ENCODE data around the gene PDGFA. TPM values are rescaled to one million over a fixed set of nuclear protein-coding genes. Genes with fewer than 3 reads are reported as not detected.

PDGFA gene
- total RNA-seq, 1 experiment from 2014 or later = 129 TPM

DNA sequence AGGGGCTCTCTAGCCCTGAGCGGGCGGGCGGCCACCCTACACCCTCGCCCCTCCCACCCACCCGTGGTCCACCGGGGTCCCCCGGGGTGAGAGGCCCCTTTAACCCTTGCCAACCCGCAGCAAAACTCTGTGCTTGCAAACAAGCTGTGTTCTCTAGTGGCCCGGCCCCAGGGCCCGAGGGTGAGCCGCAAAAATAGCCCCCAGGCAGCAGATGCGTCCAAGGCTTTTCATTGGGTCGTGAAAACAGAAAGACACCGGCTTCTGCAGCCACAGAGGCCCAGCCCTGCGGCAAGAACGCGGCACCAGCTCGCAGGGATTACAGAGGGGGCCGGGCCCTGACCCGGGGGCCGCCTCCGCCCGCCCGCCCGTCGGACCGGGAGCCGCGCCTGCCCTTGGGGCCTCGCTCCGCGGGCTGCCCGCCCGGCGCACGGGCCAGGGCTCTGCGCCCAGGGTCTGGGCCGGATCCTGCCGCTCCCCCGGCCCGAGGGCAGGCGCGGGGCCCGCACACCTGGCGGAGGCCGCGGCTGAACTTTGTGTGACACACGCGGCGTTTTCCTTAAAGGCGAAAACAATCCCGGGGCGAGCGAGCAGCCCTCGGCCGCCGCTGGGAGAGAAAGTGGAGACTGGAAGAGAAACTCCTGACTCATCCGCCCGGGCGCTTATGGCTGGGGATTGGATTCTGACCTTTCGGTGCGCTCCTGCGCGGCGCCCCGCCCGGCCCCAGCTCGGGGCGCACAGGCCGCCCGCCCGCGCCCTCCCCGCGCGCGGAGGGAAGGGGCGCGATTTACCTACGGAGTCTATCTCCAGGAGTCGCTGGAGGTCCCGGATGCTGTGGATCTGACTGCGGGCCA is 2.8 kb downstream of the PDGFA start:
- CTCF ChIA-PET = interaction anchor here (0.6 to 1.1 kb wide), 2 partner anchors 186 to 288 kb away, joined by 3 to 4 read pairs; no protein-coding TSS in a partner anchor
- Mint-ChIP-seq H3K4me1 (peaks cover 29% of the 10 kb centered on the region), H3K4me3 (peak overlapping the region; percentile 71), H3K9me3 (no peaks in the 10 kb centered on the region), H3K36me3 (peaks cover 8% of the 10 kb centered on the region; the same call in 1 of the 2 replicates), H3K27me3 (ENCODE audit: low read depth) (peaks cover 17% of the 10 kb centered on the region), H3K27ac (peak overlapping the region; percentile 88; the same call in 1 of the 2 replicates)
- POLR2A ChIA-PET = no interaction called here
- 0 out of 2 replicates have a peak, but pooled peaks have one; percentile 29 for TF ChIP-seq KAT7 (CRISPR knock-in tag; IDR thresholded peaks at IDR 0.05; ENCODE audit: borderline replicate concordance)
- TF ChIP-seq, protein P1, sequence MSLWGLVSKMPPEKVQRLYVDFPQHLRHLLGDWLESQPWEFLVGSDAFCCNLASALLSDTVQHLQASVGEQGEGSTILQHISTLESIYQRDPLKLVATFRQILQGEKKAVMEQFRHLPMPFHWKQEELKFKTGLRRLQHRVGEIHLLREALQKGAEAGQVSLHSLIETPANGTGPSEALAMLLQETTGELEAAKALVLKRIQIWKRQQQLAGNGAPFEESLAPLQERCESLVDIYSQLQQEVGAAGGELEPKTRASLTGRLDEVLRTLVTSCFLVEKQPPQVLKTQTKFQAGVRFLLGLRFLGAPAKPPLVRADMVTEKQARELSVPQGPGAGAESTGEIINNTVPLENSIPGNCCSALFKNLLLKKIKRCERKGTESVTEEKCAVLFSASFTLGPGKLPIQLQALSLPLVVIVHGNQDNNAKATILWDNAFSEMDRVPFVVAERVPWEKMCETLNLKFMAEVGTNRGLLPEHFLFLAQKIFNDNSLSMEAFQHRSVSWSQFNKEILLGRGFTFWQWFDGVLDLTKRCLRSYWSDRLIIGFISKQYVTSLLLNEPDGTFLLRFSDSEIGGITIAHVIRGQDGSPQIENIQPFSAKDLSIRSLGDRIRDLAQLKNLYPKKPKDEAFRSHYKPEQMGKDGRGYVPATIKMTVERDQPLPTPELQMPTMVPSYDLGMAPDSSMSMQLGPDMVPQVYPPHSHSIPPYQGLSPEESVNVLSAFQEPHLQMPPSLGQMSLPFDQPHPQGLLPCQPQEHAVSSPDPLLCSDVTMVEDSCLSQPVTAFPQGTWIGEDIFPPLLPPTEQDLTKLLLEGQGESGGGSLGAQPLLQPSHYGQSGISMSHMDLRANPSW (CRISPR knock-in tag; conservative IDR thresholded peaks at IDR 0.05; ENCODE audit: low read depth) = no peak
- ATAC-seq (no peak), DNase-seq (ENCODE audit: low spot score) (no peak)

DNA sequence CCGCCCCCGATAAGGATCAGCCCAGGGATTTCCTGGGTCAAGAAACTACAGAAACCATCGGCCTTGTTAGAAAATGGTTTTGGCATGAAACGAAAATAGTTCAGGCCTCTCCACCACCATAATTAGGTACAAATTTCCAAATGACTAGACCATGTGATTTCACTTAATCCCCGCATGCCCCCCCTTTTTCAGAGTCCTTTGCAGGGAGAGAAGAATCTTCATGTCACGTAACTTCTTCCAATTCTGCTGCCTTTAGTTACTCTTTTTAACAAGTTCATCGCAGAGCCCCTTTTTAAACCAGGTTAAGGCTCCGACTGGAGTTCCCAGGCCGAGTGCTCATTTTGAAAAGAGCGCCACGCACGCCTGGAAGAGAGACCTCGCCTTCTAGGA is 3.4 kb downstream of the PDGFA start:
- Mint-ChIP-seq H3K36me3 (peaks cover 13% of the 10 kb centered on the region; the same call in 1 of the 2 replicates), H3K27ac (peak overlapping the region; percentile 88), H3K4me1 (peaks cover 34% of the 10 kb centered on the region), H3K9me3 (no peaks in the 10 kb centered on the region), H3K4me3 (peak overlapping the region; percentile 71), H3K27me3 (ENCODE audit: low read depth) (peaks cover 11% of the 10 kb centered on the region)
- CTCF ChIA-PET = interaction anchor here (0.8 to 1.7 kb wide), 4 partner anchors 23 to 216 kb away, joined by 3 to 11 read pairs (median 3); no protein-coding TSS in a partner anchor
- POLR2A ChIA-PET = interaction anchor here (1.2 kb wide), 1 partner anchor 149 kb away, joined by 4 read pairs; no protein-coding TSS in a partner anchor
- ATAC-seq = no peak
- no peak for DNase-seq (ENCODE audit: low spot score)
- TF ChIP-seq FOXJ3 (CRISPR knock-in tag; IDR thresholded peaks at IDR 0.05; ENCODE audit: borderline replicate concordance) (no peak), HMGA2 (CRISPR knock-in tag; IDR thresholded peaks at IDR 0.05) (no peak), NR2C2 (CRISPR knock-in tag; IDR thresholded peaks at IDR 0.05) (no peak), EMX1 (CRISPR knock-in tag; IDR thresholded peaks at IDR 0.05) (no peak), GRHL2 (CRISPR knock-in tag; IDR thresholded peaks at IDR 0.05; ENCODE audit: insufficient replicate concordance, severe bottlenecking) (no peak), IRF2 (CRISPR knock-in tag; IDR thresholded peaks at IDR 0.05; ENCODE audit: borderline replicate concordance, low read depth) (no peak)
- TF ChIP-seq, protein P2, sequence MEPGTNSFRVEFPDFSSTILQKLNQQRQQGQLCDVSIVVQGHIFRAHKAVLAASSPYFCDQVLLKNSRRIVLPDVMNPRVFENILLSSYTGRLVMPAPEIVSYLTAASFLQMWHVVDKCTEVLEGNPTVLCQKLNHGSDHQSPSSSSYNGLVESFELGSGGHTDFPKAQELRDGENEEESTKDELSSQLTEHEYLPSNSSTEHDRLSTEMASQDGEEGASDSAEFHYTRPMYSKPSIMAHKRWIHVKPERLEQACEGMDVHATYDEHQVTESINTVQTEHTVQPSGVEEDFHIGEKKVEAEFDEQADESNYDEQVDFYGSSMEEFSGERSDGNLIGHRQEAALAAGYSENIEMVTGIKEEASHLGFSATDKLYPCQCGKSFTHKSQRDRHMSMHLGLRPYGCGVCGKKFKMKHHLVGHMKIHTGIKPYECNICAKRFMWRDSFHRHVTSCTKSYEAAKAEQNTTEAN (CRISPR knock-in tag; IDR thresholded peaks at IDR 0.05) = no peak
- TF ChIP-seq, protein P3, sequence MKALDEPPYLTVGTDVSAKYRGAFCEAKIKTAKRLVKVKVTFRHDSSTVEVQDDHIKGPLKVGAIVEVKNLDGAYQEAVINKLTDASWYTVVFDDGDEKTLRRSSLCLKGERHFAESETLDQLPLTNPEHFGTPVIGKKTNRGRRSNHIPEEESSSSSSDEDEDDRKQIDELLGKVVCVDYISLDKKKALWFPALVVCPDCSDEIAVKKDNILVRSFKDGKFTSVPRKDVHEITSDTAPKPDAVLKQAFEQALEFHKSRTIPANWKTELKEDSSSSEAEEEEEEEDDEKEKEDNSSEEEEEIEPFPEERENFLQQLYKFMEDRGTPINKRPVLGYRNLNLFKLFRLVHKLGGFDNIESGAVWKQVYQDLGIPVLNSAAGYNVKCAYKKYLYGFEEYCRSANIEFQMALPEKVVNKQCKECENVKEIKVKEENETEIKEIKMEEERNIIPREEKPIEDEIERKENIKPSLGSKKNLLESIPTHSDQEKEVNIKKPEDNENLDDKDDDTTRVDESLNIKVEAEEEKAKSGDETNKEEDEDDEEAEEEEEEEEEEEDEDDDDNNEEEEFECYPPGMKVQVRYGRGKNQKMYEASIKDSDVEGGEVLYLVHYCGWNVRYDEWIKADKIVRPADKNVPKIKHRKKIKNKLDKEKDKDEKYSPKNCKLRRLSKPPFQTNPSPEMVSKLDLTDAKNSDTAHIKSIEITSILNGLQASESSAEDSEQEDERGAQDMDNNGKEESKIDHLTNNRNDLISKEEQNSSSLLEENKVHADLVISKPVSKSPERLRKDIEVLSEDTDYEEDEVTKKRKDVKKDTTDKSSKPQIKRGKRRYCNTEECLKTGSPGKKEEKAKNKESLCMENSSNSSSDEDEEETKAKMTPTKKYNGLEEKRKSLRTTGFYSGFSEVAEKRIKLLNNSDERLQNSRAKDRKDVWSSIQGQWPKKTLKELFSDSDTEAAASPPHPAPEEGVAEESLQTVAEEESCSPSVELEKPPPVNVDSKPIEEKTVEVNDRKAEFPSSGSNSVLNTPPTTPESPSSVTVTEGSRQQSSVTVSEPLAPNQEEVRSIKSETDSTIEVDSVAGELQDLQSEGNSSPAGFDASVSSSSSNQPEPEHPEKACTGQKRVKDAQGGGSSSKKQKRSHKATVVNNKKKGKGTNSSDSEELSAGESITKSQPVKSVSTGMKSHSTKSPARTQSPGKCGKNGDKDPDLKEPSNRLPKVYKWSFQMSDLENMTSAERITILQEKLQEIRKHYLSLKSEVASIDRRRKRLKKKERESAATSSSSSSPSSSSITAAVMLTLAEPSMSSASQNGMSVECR (CRISPR knock-in tag; IDR thresholded peaks at IDR 0.05; ENCODE audit: borderline replicate concordance) = no peak
- TF ChIP-seq, protein P4, sequence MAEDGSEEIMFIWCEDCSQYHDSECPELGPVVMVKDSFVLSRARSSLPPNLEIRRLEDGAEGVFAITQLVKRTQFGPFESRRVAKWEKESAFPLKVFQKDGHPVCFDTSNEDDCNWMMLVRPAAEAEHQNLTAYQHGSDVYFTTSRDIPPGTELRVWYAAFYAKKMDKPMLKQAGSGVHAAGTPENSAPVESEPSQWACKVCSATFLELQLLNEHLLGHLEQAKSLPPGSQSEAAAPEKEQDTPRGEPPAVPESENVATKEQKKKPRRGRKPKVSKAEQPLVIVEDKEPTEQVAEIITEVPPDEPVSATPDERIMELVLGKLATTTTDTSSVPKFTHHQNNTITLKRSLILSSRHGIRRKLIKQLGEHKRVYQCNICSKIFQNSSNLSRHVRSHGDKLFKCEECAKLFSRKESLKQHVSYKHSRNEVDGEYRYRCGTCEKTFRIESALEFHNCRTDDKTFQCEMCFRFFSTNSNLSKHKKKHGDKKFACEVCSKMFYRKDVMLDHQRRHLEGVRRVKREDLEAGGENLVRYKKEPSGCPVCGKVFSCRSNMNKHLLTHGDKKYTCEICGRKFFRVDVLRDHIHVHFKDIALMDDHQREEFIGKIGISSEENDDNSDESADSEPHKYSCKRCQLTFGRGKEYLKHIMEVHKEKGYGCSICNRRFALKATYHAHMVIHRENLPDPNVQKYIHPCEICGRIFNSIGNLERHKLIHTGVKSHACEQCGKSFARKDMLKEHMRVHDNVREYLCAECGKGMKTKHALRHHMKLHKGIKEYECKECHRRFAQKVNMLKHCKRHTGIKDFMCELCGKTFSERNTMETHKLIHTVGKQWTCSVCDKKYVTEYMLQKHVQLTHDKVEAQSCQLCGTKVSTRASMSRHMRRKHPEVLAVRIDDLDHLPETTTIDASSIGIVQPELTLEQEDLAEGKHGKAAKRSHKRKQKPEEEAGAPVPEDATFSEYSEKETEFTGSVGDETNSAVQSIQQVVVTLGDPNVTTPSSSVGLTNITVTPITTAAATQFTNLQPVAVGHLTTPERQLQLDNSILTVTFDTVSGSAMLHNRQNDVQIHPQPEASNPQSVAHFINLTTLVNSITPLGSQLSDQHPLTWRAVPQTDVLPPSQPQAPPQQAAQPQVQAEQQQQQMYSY (CRISPR knock-in tag; IDR thresholded peaks at IDR 0.05) = no peak
- TF ChIP-seq, protein P1 (CRISPR knock-in tag; conservative IDR thresholded peaks at IDR 0.05; ENCODE audit: low read depth) = no peak
- TF ChIP-seq, protein P5, sequence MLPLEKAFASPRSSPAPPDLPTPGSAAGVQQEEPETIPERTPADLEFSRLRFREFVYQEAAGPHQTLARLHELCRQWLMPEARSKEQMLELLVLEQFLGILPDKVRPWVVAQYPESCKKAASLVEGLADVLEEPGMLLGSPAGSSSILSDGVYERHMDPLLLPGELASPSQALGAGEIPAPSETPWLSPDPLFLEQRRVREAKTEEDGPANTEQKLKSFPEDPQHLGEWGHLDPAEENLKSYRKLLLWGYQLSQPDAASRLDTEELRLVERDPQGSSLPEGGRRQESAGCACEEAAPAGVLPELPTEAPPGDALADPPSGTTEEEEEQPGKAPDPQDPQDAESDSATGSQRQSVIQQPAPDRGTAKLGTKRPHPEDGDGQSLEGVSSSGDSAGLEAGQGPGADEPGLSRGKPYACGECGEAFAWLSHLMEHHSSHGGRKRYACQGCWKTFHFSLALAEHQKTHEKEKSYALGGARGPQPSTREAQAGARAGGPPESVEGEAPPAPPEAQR (CRISPR knock-in tag; IDR thresholded peaks at IDR 0.05) = no peak
- TF ChIP-seq, protein P6, sequence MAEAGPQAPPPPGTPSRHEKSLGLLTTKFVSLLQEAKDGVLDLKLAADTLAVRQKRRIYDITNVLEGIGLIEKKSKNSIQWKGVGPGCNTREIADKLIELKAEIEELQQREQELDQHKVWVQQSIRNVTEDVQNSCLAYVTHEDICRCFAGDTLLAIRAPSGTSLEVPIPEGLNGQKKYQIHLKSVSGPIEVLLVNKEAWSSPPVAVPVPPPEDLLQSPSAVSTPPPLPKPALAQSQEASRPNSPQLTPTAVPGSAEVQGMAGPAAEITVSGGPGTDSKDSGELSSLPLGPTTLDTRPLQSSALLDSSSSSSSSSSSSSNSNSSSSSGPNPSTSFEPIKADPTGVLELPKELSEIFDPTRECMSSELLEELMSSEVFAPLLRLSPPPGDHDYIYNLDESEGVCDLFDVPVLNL (CRISPR knock-in tag; IDR thresholded peaks at IDR 0.05; ENCODE audit: borderline replicate concordance, low read depth) = no peak
